Activated CD4-positive, alpha-beta T cell treated with anti-CD3 and anti-CD28 coated beads, Interleukin-10, Interleukin-2, amounts not matched to agents 100 ng/mL and 50 ng/mL, durations not matched to agents 16 hours and 8 hours (primary cell): Measurements from ENCODE around the gene BTG2.
A peak's percentile ranks its signal among the peaks of the same experiment; 100 is the strongest.
"Not testable (repeated sequence)": the region's sequence is repeated elsewhere in the genome, so short reads cannot be mapped to it uniquely, and the experiment has no call there.

Experiments used
- DNase-seq: peaks from one replicate; pipeline ENCODE4 v3.0.0-alpha.2; 2020

The BTG2 gene, protein sequence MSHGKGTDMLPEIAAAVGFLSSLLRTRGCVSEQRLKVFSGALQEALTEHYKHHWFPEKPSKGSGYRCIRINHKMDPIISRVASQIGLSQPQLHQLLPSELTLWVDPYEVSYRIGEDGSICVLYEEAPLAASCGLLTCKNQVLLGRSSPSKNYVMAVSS

DNA sequence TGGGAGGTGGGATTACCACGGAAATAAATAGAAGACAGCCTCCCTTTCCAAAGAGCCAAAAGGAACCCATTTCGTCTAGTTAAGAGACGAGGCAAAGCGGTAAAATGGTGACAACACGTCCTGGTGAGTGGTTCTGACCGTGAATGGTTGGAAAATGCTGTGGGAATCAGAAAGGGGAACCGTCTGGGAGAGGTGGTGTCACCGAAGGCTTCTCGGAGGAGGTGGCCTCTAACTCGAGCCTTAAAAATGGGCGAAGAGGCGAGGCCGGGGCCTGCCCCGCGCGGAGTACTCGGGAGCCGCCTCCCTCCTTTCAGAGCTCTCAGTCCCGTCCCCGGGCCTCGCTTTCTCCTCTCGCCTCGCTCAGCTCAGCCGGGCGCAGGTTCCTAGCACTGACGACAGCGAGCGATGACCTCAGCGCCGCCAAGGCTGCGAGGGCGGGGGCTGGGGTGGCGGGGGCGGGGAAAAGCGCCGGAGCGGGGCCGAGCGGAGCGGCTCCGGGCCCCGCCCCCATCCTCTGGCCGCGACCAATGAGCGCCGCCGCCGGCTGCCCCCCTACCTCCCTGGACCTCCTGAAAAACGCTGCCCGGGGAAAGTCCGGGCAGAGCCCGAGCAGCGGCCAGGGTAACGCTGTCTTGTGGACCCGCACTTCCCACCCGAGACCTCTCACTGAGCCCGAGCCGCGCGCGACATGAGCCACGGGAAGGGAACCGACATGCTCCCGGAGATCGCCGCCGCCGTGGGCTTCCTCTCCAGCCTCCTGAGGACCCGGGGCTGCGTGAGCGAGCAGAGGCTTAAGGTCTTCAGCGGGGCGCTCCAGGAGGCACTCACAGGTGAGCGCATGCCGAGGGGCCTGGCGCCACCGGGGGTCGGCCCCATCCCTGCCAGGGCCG is at the start of gene BTG2:
Gene BTG2, plus strand, starts transcription at position 601 of the 890 bp plus-strand sequence. Its CDS starts 88 bp downstream, at position 689.
- DNase-seq, result peak; percentile 94

DNA sequence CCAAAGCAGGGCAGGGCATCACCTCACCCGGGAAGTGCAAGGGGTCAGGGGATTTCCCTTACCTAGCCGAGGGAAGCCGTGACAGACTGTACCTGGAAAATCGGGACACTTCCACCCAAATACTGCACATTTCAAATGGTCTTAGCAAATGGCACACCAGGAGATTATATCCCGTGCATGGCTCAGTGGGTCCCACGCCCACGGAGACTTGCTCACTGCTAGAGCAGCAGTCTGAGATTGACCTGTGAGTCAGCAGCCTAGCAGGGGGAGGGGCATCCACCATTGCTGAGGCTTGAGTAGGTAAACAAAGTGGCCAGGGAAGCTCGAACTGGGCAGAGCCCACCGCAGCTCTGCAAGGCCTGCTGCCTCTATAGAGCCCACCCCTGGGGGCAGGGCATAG is 48.7 kb upstream of the BTG2 start:
- DNase-seq, result not testable (repeated sequence)

DNA sequence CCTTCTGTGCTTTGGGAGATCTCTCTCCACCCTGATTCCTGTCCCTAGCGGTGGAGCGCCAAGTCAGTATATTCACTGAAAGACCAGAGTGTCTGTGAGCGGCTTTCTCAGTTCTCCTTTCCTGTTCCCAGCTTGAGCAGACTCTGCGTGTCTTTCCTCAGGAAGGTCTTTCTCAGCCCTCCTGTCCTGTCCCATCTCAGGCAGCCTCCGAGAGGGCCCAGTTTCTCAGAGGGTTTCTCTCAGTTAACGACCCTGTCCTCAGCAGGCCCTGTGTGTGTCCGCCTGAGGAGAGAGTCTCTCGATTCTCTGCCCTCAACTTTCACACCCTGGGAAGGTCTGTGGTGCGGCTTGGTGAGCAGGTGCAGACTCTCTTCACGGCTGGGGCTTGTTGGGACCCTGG is 41.8 kb upstream of the BTG2 start:
- DNase-seq, result no peak

DNA sequence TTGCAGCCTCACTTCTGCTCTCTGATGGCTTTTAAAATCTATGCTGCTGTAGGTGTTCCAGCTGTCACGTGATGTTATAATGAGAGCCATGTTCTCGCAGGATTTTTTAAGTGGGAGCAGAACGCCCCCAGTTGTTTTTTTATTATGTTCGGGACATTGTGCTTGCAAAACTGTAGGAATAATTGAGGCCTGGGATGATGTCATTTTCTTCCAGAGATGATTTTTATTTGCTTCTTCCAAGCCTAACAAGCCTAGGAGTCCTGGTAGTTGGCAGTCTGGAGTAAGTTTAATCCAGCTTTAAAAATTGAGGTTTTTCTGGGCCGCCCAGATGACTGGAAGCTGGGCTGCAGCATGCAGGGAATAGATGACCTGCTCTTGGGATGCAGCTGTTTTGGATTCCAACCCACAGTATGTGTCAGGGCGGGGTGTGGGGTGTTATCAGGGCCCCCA is 41.2 kb upstream of the BTG2 start:
- no peak for DNase-seq

DNA sequence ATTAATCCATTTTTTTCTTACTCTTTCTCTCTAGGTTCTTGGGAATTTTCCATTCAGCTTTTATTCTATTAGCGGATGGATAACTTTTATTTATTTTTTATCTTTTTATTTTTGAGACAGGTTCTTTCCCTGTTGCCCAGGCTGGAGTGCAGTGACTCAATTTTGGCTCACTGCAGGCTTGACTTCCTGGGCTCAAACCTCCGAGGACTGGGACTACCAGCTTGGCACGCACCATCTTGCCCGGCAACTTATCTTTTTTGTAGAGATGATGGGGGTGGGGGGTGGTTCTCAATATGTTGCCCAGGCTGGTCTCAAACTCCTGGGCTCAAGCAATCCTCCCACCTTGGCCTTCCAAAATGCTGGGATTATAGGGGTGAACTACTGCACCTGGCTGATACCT is 39.8 kb upstream of the BTG2 start:
- DNase-seq, result no peak

DNA sequence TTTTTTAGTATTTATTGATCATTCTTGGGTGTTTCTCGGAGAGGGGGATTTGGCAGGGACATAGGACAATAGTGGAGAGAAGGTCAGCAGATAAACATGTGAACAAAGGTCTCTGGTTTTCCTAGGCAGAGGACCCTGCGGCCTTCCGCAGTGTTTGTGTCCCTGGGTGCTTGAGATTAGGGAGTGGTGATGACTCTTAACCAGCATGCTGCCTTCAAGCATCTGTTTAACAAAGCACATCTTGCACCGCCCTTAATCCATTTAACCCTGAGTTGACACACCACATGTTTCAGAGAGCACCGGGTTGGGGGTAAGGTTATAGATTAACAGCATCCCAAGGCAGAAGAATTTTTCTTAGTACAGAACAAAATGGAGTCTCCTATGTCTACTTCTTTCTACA is 39.2 kb upstream of the BTG2 start:
- DNase-seq, result not testable (repeated sequence)

DNA sequence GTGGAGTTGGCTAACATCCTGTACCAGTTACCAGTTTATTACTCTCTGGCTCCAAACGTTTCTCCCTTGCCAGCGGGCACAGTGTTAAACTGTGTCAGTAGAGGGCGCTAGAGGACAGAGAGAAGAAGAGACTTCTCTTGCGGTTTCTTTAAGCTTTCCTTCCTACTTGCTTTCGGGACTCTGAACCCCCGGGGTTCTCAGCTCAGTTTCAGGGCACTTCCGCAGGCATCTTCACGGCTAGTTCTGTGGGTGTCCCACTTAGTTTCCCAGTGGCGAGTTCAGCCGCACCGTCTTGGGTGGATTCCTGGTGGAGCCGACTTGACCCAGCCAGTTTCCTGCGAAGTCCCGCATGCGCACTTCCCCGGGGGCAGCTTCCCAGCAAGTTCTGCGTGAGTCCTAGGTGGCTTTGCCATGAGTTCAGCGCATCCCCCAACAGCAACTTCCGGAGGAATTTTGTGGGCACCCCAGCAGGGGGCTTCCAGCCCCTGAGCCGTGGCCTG is 37.9 kb upstream of the BTG2 start:
- peak; percentile 90 for DNase-seq

DNA sequence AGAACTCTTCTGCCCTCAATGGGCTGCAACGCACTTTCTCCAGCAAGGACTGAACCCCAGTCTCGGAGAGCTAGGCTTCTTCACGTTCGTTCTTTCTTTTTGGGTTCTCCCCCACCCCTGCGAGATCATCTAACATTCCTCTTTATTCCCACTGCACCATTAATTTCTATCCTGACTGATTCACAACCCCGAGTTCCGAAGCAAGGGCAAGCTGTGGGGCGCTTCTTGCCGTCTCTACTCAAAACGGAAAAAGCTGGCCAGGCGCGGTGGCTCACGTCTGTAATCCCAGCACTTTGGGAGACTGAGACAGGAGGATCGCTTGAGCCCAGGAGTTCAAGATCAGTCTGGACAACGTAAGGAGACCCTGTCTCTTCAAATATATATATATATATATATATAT is 37.4 kb upstream of the BTG2 start:
- DNase-seq, result no peak

DNA sequence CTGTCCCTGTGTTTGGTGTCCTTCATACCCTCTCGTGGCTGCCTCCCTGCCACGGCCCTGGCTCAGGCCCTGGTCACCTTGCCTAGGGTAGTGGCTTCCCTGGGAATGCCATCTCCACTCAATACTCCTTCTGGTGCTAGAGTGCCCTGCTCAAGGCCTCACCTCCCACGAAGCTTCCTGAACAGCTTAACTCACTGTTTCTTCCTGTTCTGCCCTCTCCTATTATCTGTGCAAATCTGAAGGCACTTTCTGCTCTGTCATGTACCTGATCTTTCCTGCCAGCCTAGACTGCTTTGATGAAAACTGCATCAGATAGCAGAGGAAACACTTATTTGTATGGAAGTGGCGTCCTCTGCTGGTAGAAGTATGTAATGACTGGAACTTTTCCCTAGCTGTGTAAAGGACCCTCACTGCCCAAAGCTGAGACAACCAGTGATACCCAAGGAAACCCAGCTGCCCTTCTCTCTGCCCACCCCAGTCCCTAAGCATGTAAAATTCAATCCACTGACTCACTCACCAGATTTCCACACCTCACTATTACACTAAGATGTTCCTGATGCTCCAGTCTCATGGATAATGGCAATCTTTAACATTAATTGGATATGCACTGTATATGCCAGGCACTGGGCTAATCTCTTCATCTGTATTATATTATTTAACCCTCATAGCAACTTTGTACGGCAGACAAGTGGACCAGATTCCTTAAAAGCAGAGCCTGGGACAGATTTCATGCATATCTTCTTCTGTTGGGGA is 36.2 kb upstream of the BTG2 start:
- DNase-seq, result peak; percentile 80

DNA sequence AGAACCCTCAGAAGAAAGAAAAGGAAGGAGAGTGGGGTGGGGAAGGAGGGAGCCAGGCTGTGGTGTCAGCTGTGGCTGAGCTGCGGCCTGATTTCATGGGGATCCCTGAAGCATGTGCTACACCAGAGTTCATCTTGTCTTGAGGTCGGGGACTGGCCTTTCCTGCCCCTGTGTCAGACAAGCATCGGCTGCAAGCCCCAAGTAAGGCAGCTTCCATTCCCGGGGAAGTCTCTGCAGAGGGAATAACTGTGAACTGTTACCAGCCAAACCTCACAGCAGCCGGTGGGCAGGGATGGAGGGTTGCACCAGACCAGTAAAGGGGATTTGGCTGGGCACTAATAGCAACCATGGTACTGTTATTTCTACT is 35.7 kb upstream of the BTG2 start:
- no peak for DNase-seq

DNA sequence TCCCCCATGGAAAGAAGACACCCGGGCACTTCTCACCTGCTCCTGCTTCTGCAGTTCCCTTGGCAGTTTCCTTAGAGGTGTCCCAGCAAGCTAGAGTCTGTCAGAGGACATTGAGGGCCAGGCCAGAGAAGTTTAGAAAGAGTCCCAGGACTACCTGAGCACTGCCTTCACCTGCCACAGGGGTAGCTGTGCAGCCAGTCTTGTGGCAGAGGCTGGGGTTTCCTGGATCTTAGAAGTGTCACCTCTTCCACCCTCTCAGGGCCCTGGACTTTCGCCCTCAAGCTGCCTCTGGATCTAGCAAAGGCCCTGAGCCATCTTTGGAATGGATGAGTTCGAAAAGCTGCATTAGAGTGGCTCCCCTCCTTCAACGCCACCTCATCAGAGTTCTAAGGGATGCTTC is 34.9 kb upstream of the BTG2 start:
- no peak for DNase-seq

DNA sequence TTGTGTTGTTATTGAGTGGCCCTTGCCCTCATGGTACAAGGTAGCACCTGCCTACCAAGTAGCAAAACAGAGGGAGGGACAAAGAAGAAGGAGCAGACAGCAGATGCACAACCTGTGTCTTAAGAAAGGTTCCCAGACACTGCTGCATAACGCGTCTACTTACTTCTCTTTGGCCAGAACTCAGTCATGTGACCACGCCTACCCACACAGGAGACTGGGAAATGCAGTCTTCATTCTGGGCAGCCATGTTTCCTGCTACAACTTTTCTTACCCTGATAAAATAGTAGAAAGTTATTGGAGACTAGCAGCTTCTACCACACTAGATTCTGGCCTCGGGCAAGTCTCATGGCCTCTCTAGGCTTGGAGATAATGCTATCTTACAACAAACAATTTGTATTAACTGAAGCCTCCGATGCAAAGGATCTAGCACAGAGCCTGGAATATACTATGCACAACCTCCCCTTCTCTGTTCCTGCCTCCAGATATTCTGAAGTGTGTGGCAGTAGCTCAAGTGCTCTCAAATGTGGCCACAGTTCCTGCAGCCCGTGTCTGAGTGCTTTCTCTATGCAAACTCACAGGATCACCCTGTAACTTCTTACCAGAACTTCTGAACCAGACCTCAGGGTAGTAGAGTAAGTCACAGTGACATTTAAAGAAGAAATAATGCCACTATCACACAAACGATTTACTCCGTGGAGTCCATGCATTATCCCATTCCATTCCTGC is 34.1 kb upstream of the BTG2 start:
- DNase-seq, result peak; percentile 82

DNA sequence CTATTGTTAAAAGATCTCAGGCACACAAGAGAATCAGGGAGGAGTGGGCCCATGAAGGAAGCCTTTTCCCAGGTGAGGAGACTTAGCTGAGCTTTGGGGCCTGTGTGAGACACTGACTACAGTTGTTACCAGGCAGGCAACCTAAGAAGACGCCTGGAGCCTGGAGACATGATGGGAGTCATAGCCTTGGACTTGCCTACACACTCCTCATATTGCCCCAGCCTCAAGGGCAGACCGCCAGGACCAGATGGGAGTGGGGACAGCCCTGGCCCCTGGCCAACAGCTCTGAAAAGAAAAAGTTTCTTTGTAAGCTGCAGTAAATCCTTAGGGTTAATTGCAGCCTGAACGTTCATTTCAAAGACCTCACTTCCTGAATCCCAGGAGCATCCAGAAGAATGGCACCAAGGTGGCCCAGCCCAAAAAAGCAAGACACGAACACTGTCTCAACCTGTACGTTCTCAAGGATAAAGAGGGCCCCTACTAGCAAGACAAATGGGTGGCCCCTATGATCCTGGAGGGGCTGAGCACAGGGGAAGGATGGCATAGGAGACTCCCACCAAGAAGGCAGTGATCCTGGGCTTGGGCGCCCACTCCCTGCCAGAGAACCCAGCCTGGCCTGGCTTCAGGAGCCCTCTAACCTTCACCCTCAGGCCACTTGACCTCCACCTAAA is 33.2 kb upstream of the BTG2 start:
- DNase-seq, result no peak

DNA sequence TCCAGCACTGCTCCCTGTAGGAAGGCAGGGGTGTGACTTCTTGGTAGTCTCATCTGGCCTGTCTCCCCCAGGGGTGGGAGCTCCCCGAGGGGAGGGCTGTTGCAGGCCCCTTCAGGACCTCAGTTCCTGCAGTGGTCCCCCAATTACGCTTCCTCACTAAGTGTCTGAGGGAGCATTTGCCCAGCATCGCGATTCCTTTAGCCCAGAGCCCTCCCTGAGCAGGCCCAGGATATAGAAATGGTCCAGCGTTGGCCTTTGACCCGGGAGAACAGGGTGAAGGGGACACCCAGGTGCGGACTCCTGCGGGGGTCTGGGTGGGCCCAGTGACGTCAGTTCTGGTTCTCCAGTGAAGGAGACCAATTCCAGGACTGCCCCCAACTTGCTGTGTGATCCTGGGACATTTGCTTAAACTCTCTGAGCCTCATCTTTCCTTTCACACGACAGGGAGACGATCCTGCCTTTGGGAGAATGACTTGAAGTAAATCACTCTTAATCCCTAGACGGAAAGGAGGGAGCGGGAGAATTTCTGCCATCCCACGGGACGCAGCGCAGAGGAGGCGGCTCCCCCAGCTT is 32.6 kb upstream of the BTG2 start:
- DNase-seq, result no peak

DNA sequence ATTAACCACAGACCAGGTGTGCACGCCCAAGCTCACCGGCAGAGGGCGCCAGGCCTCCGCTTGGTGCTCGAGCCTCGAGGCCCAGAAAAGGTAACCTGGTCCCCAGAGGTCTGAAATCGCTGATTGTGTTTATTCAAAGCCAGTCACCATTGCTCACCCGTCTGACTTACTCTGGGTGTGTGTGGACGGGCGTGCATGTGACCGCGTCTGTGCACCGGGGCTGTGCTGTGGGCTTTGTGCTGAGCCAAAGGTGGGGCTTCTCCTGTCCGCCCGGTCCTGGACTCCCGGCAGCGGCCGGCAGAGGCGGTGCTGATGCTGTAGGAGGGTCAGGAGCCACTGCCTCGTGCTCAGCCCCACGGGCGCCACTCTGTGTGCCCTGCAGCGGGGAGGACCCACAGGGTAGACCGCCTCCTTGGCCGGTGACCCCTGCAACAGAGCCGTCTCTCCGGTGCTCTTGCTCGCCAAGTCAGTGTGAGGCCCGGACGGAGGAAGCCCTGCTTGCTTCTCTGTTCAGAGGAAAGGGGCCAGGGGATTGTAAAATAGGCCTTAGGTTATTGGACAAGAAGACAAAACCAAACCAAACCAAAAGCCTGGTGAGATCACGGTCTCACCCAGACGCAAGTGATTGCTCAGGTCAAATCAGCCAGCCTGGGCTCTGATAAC is 32.0 kb upstream of the BTG2 start:
- DNase-seq, result peak; percentile 94

DNA sequence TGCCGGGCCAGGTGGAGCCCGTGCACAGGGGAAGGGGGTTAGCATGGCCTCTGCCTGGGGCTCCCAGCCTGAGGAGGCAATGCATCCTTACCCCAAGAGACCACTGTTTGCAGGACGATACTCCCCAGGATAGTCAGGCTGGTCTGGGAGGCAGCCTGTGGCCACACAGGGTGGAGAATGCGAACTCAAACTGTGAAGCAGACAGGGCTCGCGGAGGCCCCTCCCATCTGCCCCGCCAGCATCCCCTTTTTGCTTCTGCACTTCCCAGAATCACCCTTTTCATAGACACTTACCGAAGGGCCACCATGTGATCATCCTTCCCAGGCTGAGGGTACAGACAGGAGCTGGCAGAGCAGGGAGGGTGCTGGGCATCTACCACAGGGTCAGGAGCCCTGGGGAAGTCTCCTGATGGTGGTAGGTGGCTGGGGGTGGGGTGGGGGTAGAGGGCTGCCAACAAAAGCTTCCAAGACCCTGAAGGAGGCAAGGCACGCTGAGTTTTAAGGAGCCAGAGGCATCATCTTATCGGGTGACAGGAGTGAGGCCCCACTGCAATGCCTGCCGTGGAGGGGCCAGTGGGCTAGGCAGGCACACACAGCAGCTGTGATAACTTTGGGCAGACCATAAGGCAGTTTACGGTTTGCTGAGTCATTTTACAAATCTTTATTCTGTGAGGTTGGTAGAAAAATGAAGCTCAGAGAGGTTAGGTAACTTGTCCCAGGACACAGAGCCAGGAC is 31.3 kb upstream of the BTG2 start:
- DNase-seq, result peak; percentile 42

DNA sequence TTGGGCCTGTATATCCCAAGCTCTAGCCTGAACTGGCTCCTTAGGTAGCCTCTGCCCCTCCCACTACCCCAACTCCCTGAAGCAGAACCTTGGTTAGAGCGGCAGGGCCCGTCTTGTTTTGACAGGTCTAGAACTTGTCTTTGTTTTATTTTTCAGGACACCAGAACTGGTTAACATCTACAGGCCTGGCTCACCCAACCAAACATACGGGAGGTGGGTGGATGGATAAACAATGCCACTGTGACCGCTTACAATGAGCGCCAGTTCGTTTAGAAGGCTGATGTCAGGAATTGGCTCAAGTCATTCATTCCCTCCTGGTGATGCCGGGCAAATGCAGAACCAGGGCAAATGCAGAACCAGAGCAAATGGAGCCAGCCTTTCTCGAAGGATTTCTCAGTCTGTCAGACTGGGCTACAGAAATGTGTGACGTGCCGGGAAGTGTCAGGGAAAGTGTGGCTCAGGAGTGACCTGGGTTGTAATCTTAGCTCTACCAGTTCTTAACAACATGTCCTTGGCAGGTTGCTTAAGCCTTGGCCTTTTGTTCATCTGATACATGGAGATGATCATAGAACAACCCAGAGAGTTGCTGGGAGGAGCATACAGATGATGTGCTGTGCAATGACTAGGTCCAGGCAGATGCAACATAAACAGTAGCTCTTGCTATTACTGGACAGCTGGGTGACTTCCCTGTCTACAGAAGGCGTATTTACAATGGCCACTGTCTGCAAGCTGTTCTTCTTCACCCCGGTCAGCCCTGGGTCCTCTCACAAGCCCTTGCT is 30.5 kb upstream of the BTG2 start:
- DNase-seq, result no peak

DNA sequence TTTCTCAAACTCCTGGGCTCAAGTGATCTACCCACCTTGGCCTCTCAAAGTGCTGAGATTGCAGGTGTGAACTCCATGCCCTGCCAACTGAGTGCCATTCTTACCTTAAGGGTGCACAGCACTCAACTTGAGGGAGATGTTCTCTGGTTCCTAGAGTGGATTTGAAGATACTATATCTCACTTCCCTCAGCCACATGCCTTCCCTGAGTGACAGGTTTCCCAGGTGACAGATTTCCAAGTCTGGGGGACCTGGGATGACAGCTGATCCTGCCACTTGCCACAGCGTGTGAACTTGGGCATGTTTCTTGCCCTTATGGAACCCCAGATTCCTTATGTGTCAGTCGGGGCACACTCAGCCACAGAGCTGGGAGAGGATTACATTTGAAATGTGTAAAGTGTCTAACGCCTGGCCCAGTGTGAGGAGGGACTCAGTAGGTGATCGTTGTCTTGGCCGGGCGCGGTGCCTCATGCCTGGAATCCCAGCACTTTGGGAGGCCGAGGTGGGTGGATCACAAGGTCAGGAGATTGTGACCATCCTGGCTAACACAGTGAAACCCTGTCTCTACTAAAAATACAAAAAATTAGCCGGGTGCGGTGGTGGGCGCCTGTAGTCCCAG is 29.6 kb upstream of the BTG2 start:
- DNase-seq, result no peak

DNA sequence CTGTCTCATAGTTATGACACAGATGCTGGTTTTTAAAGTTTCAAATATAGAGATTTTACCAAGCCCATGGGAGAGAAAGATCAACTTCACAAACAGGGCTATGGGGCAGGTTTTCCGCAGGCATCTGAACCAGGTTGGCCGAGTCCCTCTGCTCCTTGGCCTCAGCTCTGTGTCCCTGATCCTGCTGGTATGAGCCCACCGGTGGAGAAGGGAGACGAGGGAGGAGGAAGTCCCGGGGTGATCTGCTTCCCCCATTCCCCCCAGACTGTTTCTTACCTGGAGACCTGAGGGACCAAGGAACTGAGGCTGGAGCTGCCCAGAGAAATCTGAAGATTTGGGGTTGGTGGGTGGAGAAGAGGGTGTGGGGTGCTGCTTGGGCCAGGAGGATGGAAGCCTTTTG is 28.9 kb upstream of the BTG2 start:
- no peak for DNase-seq
